SK-N-SH (cell line): ENCODE results near the gene FAM20C. TPM values are rescaled to one million over a fixed set of nuclear protein-coding genes. Genes with fewer than 3 reads are reported as not detected.

ENCODE experiments used
- CTCF ChIA-PET: fragments of 300-600, 350-600 bp; formaldehyde crosslinking; extraction: SDS; loops from one replicate; lab custom pipeline; 2021; lab: Yijun Ruan, JAX
- POLR2A ChIA-PET: fragments of 350-600 bp; sonication (Branson Sonifier 250); formaldehyde crosslinking; extraction: SDS; loops from one replicate; lab custom pipeline; 2020; ENCODE audit warnings: antibody characterized with exemption, inconsistent platforms; lab: Yijun Ruan, JAX
- DNase-seq: peaks from one replicate; pipeline ENCODE4 v3.0.0; 2012
- H2AFZ ChIP-seq: fragments of 200-600 bp; sonication (generic); 2 replicates; pipeline ENCODE4 v1.8.1; 2016; ENCODE audit warnings: antibody characterized with exemption, mild to moderate bottlenecking, low read depth
- H3F3A ChIP-seq: fragments of 200-600 bp; sonication (generic); replicated peaks from 2 replicates; pipeline ENCODE3; 2016; ENCODE audit warnings: antibody characterized with exemption, mild to moderate bottlenecking; ENCODE audit not compliant: insufficient read depth
- H3K27ac ChIP-seq, 2 experiments: fragments of 200-500 bp in 1 of 2; fragments of 200-600 bp in 1 of 2; sonication (Bioruptor generic) in 1 of 2; sonication (generic), shearing (Covaris generic) in 1 of 2; 2 replicates each; pipeline versions ENCODE4 v1.5.1 to v1.6.1; 2014 to 2016; ENCODE audit warnings: low read depth in 2 of 2, inconsistent platforms in 1 of 2, low read length in 1 of 2, mild to moderate bottlenecking in 1 of 2, mixed read lengths in 1 of 2
- H3K27me3 ChIP-seq: fragments of 200-600 bp; sonication (generic), shearing (Covaris generic); 2 replicates; pipeline ENCODE4 v1.6.1; 2016; ENCODE audit warnings: mixed run types; ENCODE audit not compliant: insufficient read depth
- H3K36me3 ChIP-seq, 2 experiments: fragments of 200-500 bp in 1 of 2; fragments of 200-600 bp in 1 of 2; sonication (Bioruptor generic) in 1 of 2; sonication (generic) in 1 of 2; replicated peaks in 1 of 2; 2 replicates each; pipeline versions ENCODE3 to v1.5.1; 2014 to 2016; ENCODE audit warnings: low read length in 1 of 2, mild to moderate bottlenecking in 1 of 2; ENCODE audit not compliant: insufficient read depth in 2 of 2, control insufficient read depth in 1 of 2
- H3K4me1 ChIP-seq, 2 experiments: fragments of 200-500 bp in 1 of 2; fragments of 200-600 bp in 1 of 2; sonication (Bioruptor generic) in 1 of 2; sonication (generic), shearing (Covaris generic) in 1 of 2; 2 replicates each; pipeline versions ENCODE4 v1.5.1 to v1.6.1; 2014 to 2016; ENCODE audit warnings: low read depth in 1 of 2, low read length in 1 of 2, mixed run types in 1 of 2; ENCODE audit not compliant: insufficient read depth in 2 of 2, control insufficient read depth in 1 of 2
- H3K4me2 ChIP-seq: fragments of 200-600 bp; sonication (generic), shearing (Covaris generic); 2 replicates; pipeline ENCODE4 v1.6.1; 2017; ENCODE audit warnings: mixed run types
- H3K4me3 ChIP-seq, 2 experiments: fragments of 200-500 bp in 1 of 2; fragments of 200-600 bp in 1 of 2; sonication (Bioruptor generic) in 1 of 2; sonication (generic), shearing (Covaris generic) in 1 of 2; 2 replicates each; pipeline versions ENCODE4 v1.5.1 to v1.8.1; 2014 to 2016; ENCODE audit warnings: low read depth in 2 of 2, inconsistent platforms in 1 of 2, low read length in 1 of 2, mild to moderate bottlenecking in 1 of 2, mixed read lengths in 1 of 2, moderate library complexity in 1 of 2
- H3K79me2 ChIP-seq: fragments of 200-600 bp; sonication (generic); 2 replicates; pipeline ENCODE4 v1.8.1; 2017; ENCODE audit warnings: mild to moderate bottlenecking; ENCODE audit not compliant: insufficient read depth
- H3K9ac ChIP-seq: fragments of 200-600 bp; sonication (generic); 2 replicates; pipeline ENCODE4 v1.6.1; 2017; ENCODE audit warnings: mixed run types
- H3K9me2 ChIP-seq: fragments of 200-600 bp; sonication (generic); 2 replicates; pipeline ENCODE4 v1.6.1; 2017; ENCODE audit warnings: mixed run types
- H3K9me3 ChIP-seq: fragments of 200-600 bp; sonication (generic); 2 replicates; pipeline ENCODE4 v1.6.1; 2017; ENCODE audit warnings: mixed run types, mild to moderate bottlenecking, moderate library complexity
- H4K20me1 ChIP-seq: fragments of 200-600 bp; sonication (generic); 2 replicates; pipeline ENCODE4 v1.6.1; 2017; ENCODE audit warnings: mild to moderate bottlenecking, mixed run types; ENCODE audit not compliant: insufficient read depth
- CHD2 ChIP-seq: fragments of 150-350 bp; IDR thresholded peaks from 2 replicates; pipeline ENCODE4 v1.6.1; 2018; ENCODE audit warnings: low read length; ENCODE audit not compliant: partially characterized antibody
- CTCF ChIP-seq: fragments of 200-600 bp; sonication (generic); IDR thresholded peaks from 2 replicates; pipeline ENCODE4 v1.6.1; 2017; ENCODE audit warnings: antibody characterized with exemption, mild to moderate bottlenecking, moderate library complexity
- EP300 ChIP-seq, 2 experiments: IDR thresholded peaks; 2 replicates each; pipeline versions ENCODE4 v1.4.0 to v1.6.1; 2012; ENCODE audit warnings: borderline replicate concordance in 1 of 2, low read depth in 1 of 2, low read length in 1 of 2
- FOSL2 ChIP-seq: IDR thresholded peaks from 2 replicates; pipeline ENCODE4 v1.4.0; 2012; ENCODE audit warnings: low read depth, mild to moderate bottlenecking, moderate library complexity, borderline replicate concordance
- FOXJ3 ChIP-seq: sonication (generic); formaldehyde crosslinking; IDR thresholded peaks from 2 replicates; pipeline ENCODE4 v1.5.1; 2020; ENCODE audit warnings: mild to moderate bottlenecking, missing genetic modification reagents
- FOXM1 ChIP-seq: IDR thresholded peaks from 2 replicates; pipeline ENCODE4 v1.4.0; 2012; ENCODE audit warnings: low read depth, mild to moderate bottlenecking
- GABPA ChIP-seq: IDR thresholded peaks from 2 replicates; pipeline ENCODE4 v1.4.0; 2012; ENCODE audit warnings: low read depth, mild to moderate bottlenecking
- GATA2 ChIP-seq: sonication (generic); formaldehyde crosslinking; IDR thresholded peaks from 2 replicates; pipeline ENCODE4 v1.5.0; 2020; ENCODE audit warnings: mild to moderate bottlenecking, missing genetic modification reagents
- MAX ChIP-seq: IDR thresholded peaks from 2 replicates; pipeline ENCODE4 v1.4.0; 2012; ENCODE audit warnings: low read depth
- MEF2A ChIP-seq: IDR thresholded peaks from 2 replicates; pipeline ENCODE4 v1.4.0; 2012; ENCODE audit warnings: low read depth, borderline replicate concordance
- MXI1 ChIP-seq: IDR thresholded peaks from 2 replicates; pipeline ENCODE4 v1.6.1; 2012; ENCODE audit warnings: mild to moderate bottlenecking, low read depth, low read length, improper control_type of control experiment
- RAD21 ChIP-seq: IDR thresholded peaks from 2 replicates; pipeline ENCODE4 v1.6.1; 2012; ENCODE audit warnings: mild to moderate bottlenecking, low read length
- RCOR1 ChIP-seq: fragments of 150-350 bp; IDR thresholded peaks from 2 replicates; pipeline ENCODE4 v1.6.1; 2017; ENCODE audit warnings: antibody characterized with exemption, low read length
- RXRA ChIP-seq: IDR thresholded peaks from 2 replicates; pipeline ENCODE4 v1.4.0; 2012; ENCODE audit warnings: low read depth, mild to moderate bottlenecking, borderline replicate concordance
- SMC3 ChIP-seq: IDR thresholded peaks from 2 replicates; pipeline ENCODE4 v1.6.1; 2012; ENCODE audit warnings: low read depth, low read length, improper control_type of control experiment
- TAF1 ChIP-seq: IDR thresholded peaks from 2 replicates; pipeline ENCODE4 v1.6.1; 2012; ENCODE audit warnings: low read depth, mild to moderate bottlenecking, low read length, moderate library complexity, borderline replicate concordance
- TEAD4 ChIP-seq: IDR thresholded peaks from 2 replicates; pipeline ENCODE4 v1.4.0; 2012; ENCODE audit warnings: mild to moderate bottlenecking, borderline replicate concordance; ENCODE audit not compliant: insufficient read depth
- USF1 ChIP-seq: IDR thresholded peaks from 2 replicates; pipeline ENCODE4 v1.4.0; 2012; ENCODE audit warnings: low read depth, borderline replicate concordance
- YY1 ChIP-seq: IDR thresholded peaks from 2 replicates; pipeline ENCODE4 v1.4.0; 2012; ENCODE audit warnings: low read depth, mild to moderate bottlenecking
- ZBTB33 ChIP-seq: IDR thresholded peaks from 2 replicates; pipeline ENCODE4 v1.4.0; 2012; ENCODE audit warnings: low read depth, borderline replicate concordance
- WGBS: methylation state at CpG from one replicate; pipeline ENCODE4 v1.1.6; 2017; ENCODE audit warnings: low lambda C conversion rate; 5-methylcytosine and 5-hydroxymethylcytosine counted together
- polyA plus RNA-seq, 3 experiments: library from polyadenylated mRNA; depleted of rRNA; stranded (reverse); fragments of >200 nt; gene quantifications; 2 replicates each; pipeline ENCODE4 v1.2.3, GENCODE V29; 2012

Gene FAM20C
- polyA plus RNA-seq, 1 of the 3 experiments (the other 2 are of a cell fraction), result 12.7 TPM

GRCh38 chr7:194252-195009 is 2.1 kb downstream of the FAM20C start:
- H3F3A ChIP-seq, result no peaks in the 10 kb centered on the region
- H3K9me3 ChIP-seq, result no peaks in the 10 kb centered on the region
- no peak overlapping the region for H3K27ac ChIP-seq
- peaks cover 0 to 16% of the 10 kb centered on the region in 2 experiments; a peak in 2 of 4 replicates for H3K4me1 ChIP-seq
- TF ChIP-seq GATA2 (peak; percentile 28; the same call in 1 of the 2 replicates), SMC3 (no peak)
- H3K79me2 ChIP-seq, result peaks cover 21% of the 10 kb centered on the region; the same call in 1 of the 2 replicates
- 75% methylated on average over 27 of the region's 27 CpGs for WGBS
- peaks cover 44% of the 10 kb centered on the region for H4K20me1 ChIP-seq
- ChIA-PET POLR2A (no interaction called here), CTCF (interaction anchor here (0.6 to 0.7 kb wide), 2 partner anchors 36 to 295 kb away, joined by 3 read pairs; no protein-coding TSS in a partner anchor)
- H3K9ac ChIP-seq, result no peak overlapping the region
- no peaks in the 10 kb centered on the region for H3K9me2 ChIP-seq
- peaks cover 0 to 2% of the 10 kb centered on the region in 2 experiments for H3K36me3 ChIP-seq
- H3K4me2 ChIP-seq, result peak overlapping the region; percentile 77
- no peaks in the 10 kb centered on the region for H3K27me3 ChIP-seq
- no peak overlapping the region for H2AFZ ChIP-seq
- peak; percentile 62 for DNase-seq
- peak overlapping the region; percentile 43 to 66; a peak in 3 of 4 replicates for H3K4me3 ChIP-seq

- no peak for DNase-seq
- no peaks in the 10 kb centered on the region for H3K9me3 ChIP-seq
- peak overlapping the region; percentile 77 for H3K4me2 ChIP-seq
- no peaks in the 10 kb centered on the region for H3K27me3 ChIP-seq
- ChIA-PET CTCF (interaction anchor here (0.6 kb wide), 1 partner anchor 35 kb away, joined by 3 read pairs; no protein-coding TSS in a partner anchor), POLR2A (no interaction called here)
- 92% methylated on average over 33 of the region's 33 CpGs for WGBS
- no peak overlapping the region for H3K9ac ChIP-seq
- no peak overlapping the region for H2AFZ ChIP-seq
- H3K4me3 ChIP-seq, result peak overlapping the region in 1 of 2 experiments; percentile 66; a peak in 1 of 4 replicates
- no peaks in the 10 kb centered on the region for H3F3A ChIP-seq
- peaks cover 0 to 2% of the 10 kb centered on the region in 2 experiments for H3K36me3 ChIP-seq
- peaks cover 44% of the 10 kb centered on the region for H4K20me1 ChIP-seq
- peaks cover 0 to 16% of the 10 kb centered on the region in 2 experiments; a peak in 2 of 4 replicates for H3K4me1 ChIP-seq
- H3K9me2 ChIP-seq, result no peaks in the 10 kb centered on the region
- no peak overlapping the region for H3K27ac ChIP-seq
- H3K79me2 ChIP-seq, result peaks cover 21% of the 10 kb centered on the region; the same call in 1 of the 2 replicates
- TF ChIP-seq MXI1, result no peak
- no peak for TF ChIP-seq SMC3
- TF ChIP-seq EP300 (IDR thresholded peaks at IDR 0.05; ENCODE audit: borderline replicate concordance in 1 of 2, low read depth in 1 of 2, low read length in 1 of 2), result no peak
- TF ChIP-seq RCOR1, result no peak
- no peak for TF ChIP-seq FOXM1
- TF ChIP-seq ZBTB33, result no peak
- no peak for TF ChIP-seq TEAD4
- no peak for TF ChIP-seq MEF2A
- no peak for TF ChIP-seq RXRA
- no peak for TF ChIP-seq GABPA
- no peak for TF ChIP-seq FOSL2
- no peak for TF ChIP-seq YY1
- no peak for TF ChIP-seq MAX
- TF ChIP-seq RAD21, result no peak
- TF ChIP-seq FOXJ3 (CRISPR knock-in tag), result no peak
- TF ChIP-seq CHD2, result no peak
- TF ChIP-seq CTCF, result no peak
- no peak for TF ChIP-seq TAF1
- TF ChIP-seq USF1, result no peak
Measured at GRCh38 chr7:195010-195829, 2.8 kb downstream of the FAM20C start.
